Measurements from ENCODE around the gene PIGV. TPM values are rescaled to one million over a fixed set of nuclear protein-coding genes. Genes with fewer than 3 reads are reported as not detected.

PIGV gene
- total RNA-seq, 2 experiments from 2014 or later: 3.8 to 4.7 TPM

DNA sequence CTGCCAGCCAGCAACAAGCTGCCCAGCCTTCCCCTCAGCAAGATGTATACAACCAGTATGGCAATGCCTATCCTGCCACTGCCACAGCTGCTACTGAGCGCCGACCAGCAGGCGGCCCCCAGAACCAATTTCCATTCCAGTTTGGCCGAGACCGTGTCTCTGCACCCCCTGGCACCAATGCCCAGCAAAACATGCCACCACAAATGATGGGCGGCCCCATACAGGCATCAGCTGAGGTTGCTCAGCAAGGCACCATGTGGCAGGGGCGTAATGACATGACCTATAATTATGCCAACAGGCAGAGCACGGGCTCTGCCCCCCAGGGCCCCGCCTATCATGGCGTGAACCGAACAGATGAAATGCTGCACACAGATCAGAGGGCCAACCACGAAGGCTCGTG lies 13.3 kb upstream of the PIGV start:
- H3K4me3 ChIP-seq (ENCODE audit: low read length): no peak overlapping the region
- ChIA-PET CTCF (no interaction called here), POLR2A (no interaction called here)
- no peak overlapping the region for H3K27ac ChIP-seq (ENCODE audit: low read depth in 1 of 2, low read length in 2 of 2)
- ATAC-seq (ENCODE audit: poor library complexity) (no peak), DNase-seq (no peak)
- H3K27me3 ChIP-seq (ENCODE audit: control insufficient read depth in 1 of 2, insufficient read depth in 2 of 2, low read length in 2 of 2): no peaks in the 10 kb centered on the region
- TF ChIP-seq, protein P1, sequence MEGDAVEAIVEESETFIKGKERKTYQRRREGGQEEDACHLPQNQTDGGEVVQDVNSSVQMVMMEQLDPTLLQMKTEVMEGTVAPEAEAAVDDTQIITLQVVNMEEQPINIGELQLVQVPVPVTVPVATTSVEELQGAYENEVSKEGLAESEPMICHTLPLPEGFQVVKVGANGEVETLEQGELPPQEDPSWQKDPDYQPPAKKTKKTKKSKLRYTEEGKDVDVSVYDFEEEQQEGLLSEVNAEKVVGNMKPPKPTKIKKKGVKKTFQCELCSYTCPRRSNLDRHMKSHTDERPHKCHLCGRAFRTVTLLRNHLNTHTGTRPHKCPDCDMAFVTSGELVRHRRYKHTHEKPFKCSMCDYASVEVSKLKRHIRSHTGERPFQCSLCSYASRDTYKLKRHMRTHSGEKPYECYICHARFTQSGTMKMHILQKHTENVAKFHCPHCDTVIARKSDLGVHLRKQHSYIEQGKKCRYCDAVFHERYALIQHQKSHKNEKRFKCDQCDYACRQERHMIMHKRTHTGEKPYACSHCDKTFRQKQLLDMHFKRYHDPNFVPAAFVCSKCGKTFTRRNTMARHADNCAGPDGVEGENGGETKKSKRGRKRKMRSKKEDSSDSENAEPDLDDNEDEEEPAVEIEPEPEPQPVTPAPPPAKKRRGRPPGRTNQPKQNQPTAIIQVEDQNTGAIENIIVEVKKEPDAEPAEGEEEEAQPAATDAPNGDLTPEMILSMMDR (IDR thresholded peaks at IDR 0.05): no peak
- no peaks in the 10 kb centered on the region for H3K9me3 ChIP-seq (ENCODE audit: control insufficient read depth in 1 of 2, insufficient read depth in 1 of 2, low read length in 2 of 2)
- peaks cover 12% of the 10 kb centered on the region for H3K4me1 Mint-ChIP-seq (ENCODE audit: low read depth)
- H3K27ac Mint-ChIP-seq: no peak overlapping the region
- H3K4me3 Mint-ChIP-seq: no peak overlapping the region
- H3K27me3 Mint-ChIP-seq: no peaks in the 10 kb centered on the region
- peaks cover 12% of the 10 kb centered on the region for H3K4me1 ChIP-seq (ENCODE audit: insufficient read depth, low read length)
- peaks cover 96% of the 10 kb centered on the region for H3K36me3 Mint-ChIP-seq (ENCODE audit: low read depth)
- peaks cover 100% of the 10 kb centered on the region for H3K36me3 ChIP-seq (ENCODE audit: insufficient read depth, low read length)
- no peaks in the 10 kb centered on the region for H3K9me3 Mint-ChIP-seq
- intact Hi-C loops (cut with DNase I, micrococcal nuclease): no loop called here

DNA sequence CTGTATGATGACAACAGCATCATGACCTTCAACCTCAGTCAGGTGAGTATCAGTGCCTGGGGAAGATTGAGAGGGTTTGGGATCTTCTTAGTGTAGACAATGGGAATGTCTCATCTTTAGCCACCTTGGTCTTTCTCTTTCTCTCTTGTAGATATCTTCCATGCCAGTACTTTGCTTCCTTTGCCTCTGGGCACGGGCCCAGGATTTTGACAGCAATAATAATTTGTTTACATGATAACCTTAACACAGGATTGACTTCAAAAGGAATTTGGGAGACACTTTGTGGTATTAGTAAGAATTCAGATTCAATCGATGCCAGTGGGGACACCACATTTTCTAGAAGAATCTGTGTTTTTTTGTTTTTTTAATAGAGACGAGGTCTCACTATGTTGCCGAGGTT lies 12.1 kb upstream of the PIGV start:
- intact Hi-C loops (cut with DNase I, micrococcal nuclease): no loop called here
- Mint-ChIP-seq H3K27me3 (no peaks in the 10 kb centered on the region), H3K27ac (peak overlapping the region; percentile 38), H3K36me3 (ENCODE audit: low read depth) (peaks cover 93% of the 10 kb centered on the region), H3K4me1 (ENCODE audit: low read depth) (peaks cover 16% of the 10 kb centered on the region), H3K9me3 (no peaks in the 10 kb centered on the region), H3K4me3 (no peak overlapping the region)
- POLR2A ChIA-PET: no interaction called here
- Histone ChIP-seq H3K27me3 (ENCODE audit: control insufficient read depth in 1 of 2, insufficient read depth in 2 of 2, low read length in 2 of 2) (no peaks in the 10 kb centered on the region), H3K9me3 (ENCODE audit: control insufficient read depth in 1 of 2, insufficient read depth in 1 of 2, low read length in 2 of 2) (no peaks in the 10 kb centered on the region), H3K4me3 (ENCODE audit: low read length) (no peak overlapping the region), H3K4me1 (ENCODE audit: insufficient read depth, low read length) (peaks cover 20% of the 10 kb centered on the region), H3K36me3 (ENCODE audit: insufficient read depth, low read length) (peaks cover 100% of the 10 kb centered on the region), H3K27ac (ENCODE audit: low read depth in 1 of 2, low read length in 2 of 2) (no peak overlapping the region)
- CTCF ChIA-PET: no interaction called here
- ATAC-seq (ENCODE audit: poor library complexity): no peak
- TF ChIP-seq, protein P1 (IDR thresholded peaks at IDR 0.05): no peak
- DNase-seq: no peak

DNA sequence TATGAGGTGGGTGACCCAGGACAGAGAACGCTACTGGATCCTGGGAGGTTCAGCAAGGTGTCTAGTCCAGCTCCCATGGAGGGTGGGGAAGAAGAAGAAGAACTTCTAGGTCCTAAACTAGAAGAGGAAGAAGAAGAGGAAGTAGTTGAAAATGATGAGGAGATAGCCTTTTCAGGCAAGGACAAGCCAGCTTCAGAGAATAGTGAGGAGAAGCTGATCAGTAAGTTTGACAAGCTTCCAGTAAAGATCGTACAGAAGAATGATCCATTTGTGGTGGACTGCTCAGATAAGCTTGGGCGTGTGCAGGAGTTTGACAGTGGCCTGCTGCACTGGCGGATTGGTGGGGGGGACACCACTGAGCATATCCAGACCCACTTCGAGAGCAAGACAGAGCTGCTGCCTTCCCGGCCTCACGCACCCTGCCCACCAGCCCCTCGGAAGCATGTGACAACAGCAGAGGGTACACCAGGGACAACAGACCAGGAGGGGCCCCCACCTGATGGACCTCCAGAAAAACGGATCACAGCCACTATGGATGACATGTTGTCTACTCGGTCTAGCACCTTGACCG lies 8.6 kb upstream of the PIGV start:
- no peak overlapping the region for H3K4me3 Mint-ChIP-seq
- ATAC-seq (ENCODE audit: poor library complexity) (no peak), DNase-seq (no peak)
- H3K27me3 Mint-ChIP-seq: no peaks in the 10 kb centered on the region
- H3K36me3 Mint-ChIP-seq (ENCODE audit: low read depth): peaks cover 81% of the 10 kb centered on the region
- CTCF ChIA-PET: interaction anchor here (1.2 kb wide), 1 partner anchor 10 kb away, joined by 6 read pairs; no protein-coding TSS in a partner anchor
- H3K27ac Mint-ChIP-seq: peak overlapping the region; percentile 25
- TF ChIP-seq, protein P1 (IDR thresholded peaks at IDR 0.05): no peak
- Histone ChIP-seq H3K27me3 (ENCODE audit: control insufficient read depth in 1 of 2, insufficient read depth in 2 of 2, low read length in 2 of 2) (no peaks in the 10 kb centered on the region), H3K4me1 (ENCODE audit: insufficient read depth, low read length) (peaks cover 18% of the 10 kb centered on the region), H3K27ac (ENCODE audit: low read depth in 1 of 2, low read length in 2 of 2) (no peak overlapping the region), H3K9me3 (ENCODE audit: control insufficient read depth in 1 of 2, insufficient read depth in 1 of 2, low read length in 2 of 2) (no peaks in the 10 kb centered on the region), H3K4me3 (ENCODE audit: low read length) (no peak overlapping the region), H3K36me3 (ENCODE audit: insufficient read depth, low read length) (peaks cover 76% of the 10 kb centered on the region)
- H3K9me3 Mint-ChIP-seq: no peaks in the 10 kb centered on the region
- intact Hi-C loops (cut with DNase I, micrococcal nuclease): no loop called here
- POLR2A ChIA-PET: interaction anchor here (1.1 to 1.4 kb wide), 2 partner anchors 9 to 56 kb away, joined by 3 to 7 read pairs; partner anchors contain the start of gene PIGV
- peaks cover 45% of the 10 kb centered on the region for H3K4me1 Mint-ChIP-seq (ENCODE audit: low read depth)
